Measurements from ENCODE around the gene ANO1. TPM values are rescaled to one million over a fixed set of nuclear protein-coding genes. Genes with fewer than 3 reads are reported as not detected.

ANO1 gene
- total and polyA plus RNA-seq, 2 of the 8 experiments (the other 6 are each of a cell fraction or from before 2014, with no cell fraction given), result 4.7 to 5.0 TPM

DNA sequence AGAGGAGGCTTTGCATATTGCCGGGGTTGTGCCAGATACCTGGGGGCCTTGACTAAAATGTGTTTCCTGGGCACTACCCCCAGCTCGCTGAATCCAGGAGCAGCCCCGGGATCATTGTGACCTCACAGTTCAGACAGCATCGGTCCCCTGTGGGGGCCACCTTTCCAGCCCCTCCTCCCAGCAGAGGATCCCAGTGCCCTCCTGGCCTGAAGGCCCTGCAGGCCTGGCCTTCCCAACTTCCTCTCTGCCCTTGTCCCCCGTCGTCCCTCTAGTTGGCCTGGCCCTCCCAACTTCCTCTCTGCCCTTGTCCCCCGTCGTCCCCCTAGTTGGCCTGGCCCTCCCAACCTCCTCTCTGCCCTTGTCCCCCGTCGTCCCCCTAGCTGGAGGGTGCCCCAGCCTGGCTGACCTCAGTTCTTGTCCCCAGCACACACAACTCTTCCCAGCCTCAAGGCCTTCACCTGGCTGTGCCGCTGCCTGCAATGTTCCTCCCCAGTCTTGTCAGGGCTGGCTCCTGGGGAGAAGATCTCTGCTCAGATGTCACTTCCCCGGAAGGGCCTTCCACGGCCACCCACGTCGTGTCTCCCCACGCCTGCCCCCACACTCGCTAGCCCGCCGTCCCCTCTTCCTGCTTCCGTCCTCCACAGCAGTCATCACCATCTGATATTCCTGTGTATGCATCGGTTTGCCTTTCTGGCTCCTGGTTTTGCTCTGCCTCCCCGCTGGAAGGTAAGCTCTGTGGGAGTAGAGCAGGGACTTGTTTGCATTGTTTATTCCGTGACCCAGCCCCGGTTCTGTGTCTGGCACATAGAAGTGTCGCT is 12.6 kb upstream of the ANO1 start:
- Histone ChIP-seq H2BK120ac (replicated peaks; ENCODE audit: low read depth, low read length) (no peak overlapping the region), H3K23ac (ENCODE audit: insufficient read length) (no peak overlapping the region), H3K4me2 (ENCODE audit: insufficient read depth in 1 of 2, low read depth in 2 of 2, low read length in 2 of 2) (no peak overlapping the region), H2AFZ (ENCODE audit: low read length) (no peak overlapping the region), H3K9ac (replicated peaks in 1 of 4; ENCODE audit: extremely low read depth in 1 of 4, low read depth in 3 of 4, low read length in 3 of 4) (no peak overlapping the region), H3K9me3 (ENCODE audit: insufficient read depth in 2 of 2, low read depth in 1 of 2, low read length in 1 of 2) (no peaks in the 10 kb centered on the region), H3K56ac (replicated peaks; ENCODE audit: insufficient read length, low read depth, low read length) (no peak overlapping the region), H3K4me1 (replicated peaks in 1 of 4; ENCODE audit: control insufficient read depth in 3 of 4, insufficient read depth in 4 of 4, low read length in 3 of 4) (peaks cover 5 to 26% (median 9%) of the 10 kb centered on the region in 4 experiments), H2BK12ac (ENCODE audit: low read depth, low read length) (peak overlapping the region; percentile 50; the same call in 1 of the 2 replicates), H3K36me3 (ENCODE audit: control insufficient read depth in 2 of 4, insufficient read depth in 4 of 4, low read length in 3 of 4) (no peaks in the 10 kb centered on the region), H3K14ac (ENCODE audit: insufficient read length) (no peak overlapping the region), H2AK5ac (ENCODE audit: low read depth, low read length) (no peak overlapping the region), H4K20me1 (replicated peaks in 1 of 2; ENCODE audit: control insufficient read depth in 1 of 2, insufficient read depth in 2 of 2, low read length in 2 of 2) (no peaks in the 10 kb centered on the region), H2BK20ac (ENCODE audit: low read length) (peak overlapping the region; percentile 93; the same call in 1 of the 2 replicates), H3K18ac (ENCODE audit: extremely low read depth, low read length) (no peak overlapping the region), H3K27ac (ENCODE audit: low read depth, low read length) (no peak overlapping the region), H4K8ac (ENCODE audit: extremely low read depth, insufficient read depth, low read length) (no peak overlapping the region), H4K91ac (replicated peaks; ENCODE audit: insufficient read length, low read length) (no peak overlapping the region), H3K79me2 (ENCODE audit: control insufficient read depth in 1 of 2, insufficient read depth in 2 of 2, low read length in 2 of 2) (no peaks in the 10 kb centered on the region), H2BK5ac (ENCODE audit: low read depth, low read length) (0 out of 2 replicates have a peak overlapping the region, but pooled peaks have one; percentile 24), H4K5ac (ENCODE audit: insufficient read length, low read depth, low read length) (no peak overlapping the region), H2BK15ac (ENCODE audit: low read length) (peak overlapping the region; percentile 61; the same call in 1 of the 2 replicates), H3K79me1 (ENCODE audit: low read depth, low read length) (no peaks in the 10 kb centered on the region), H3K23me2 (ENCODE audit: low read depth, low read length) (no peaks in the 10 kb centered on the region), H3K4ac (replicated peaks; ENCODE audit: insufficient read length, low read depth, low read length) (no peak overlapping the region), H3K27me3 (replicated peaks in 1 of 4; ENCODE audit: control insufficient read depth in 3 of 4, extremely low read depth in 1 of 4, insufficient read depth in 3 of 4, low read length in 3 of 4) (peaks cover 0 to 7% (median 0%) of the 10 kb centered on the region in 4 experiments; a peak in 2 of 7 replicates), H3K4me3 (ENCODE audit: extremely low read depth in 1 of 4, insufficient read depth in 2 of 4, low read depth in 3 of 4, low read length in 4 of 4) (no peak overlapping the region)
- no peak for FAIRE-seq
- DNase-seq (ENCODE audit: low read depth in 1 of 2, low spot score in 2 of 2), result peak in 1 of 2 experiments; percentile 38
- ChIA-PET POLR2A (ENCODE audit: partially characterized antibody) (no interaction called here), CTCF (ENCODE audit: partially characterized antibody) (interaction anchor here (0.7 to 2.9 kb wide), 5 partner anchors 16 to 150 kb away, joined by 3 to 10 read pairs (median 3); no protein-coding TSS in a partner anchor)
- WGBS, 2 experiments (ENCODE audit: extremely low coverage in 1 of 2, insufficient coverage in 1 of 2, insufficient read length in 1 of 2, insufficient replicate concordance in 2 of 2, low coverage in 1 of 2, low lambda C conversion rate in 2 of 2, missing lambda C conversion rate in 1 of 2), result 92% methylated on average over 21 of the region's 25 CpGs; no CpG with 5 or more reads in 1 of the 2 experiments
- TF ChIP-seq PHF8 (conservative IDR thresholded peaks at IDR 0.05; ENCODE audit: low read depth, low read length), result no peak
- TF ChIP-seq TBP (IDR thresholded peaks at IDR 0.05; ENCODE audit: low read depth, low read length), result no peak
- no peak for TF ChIP-seq BRCA1 (IDR thresholded peaks at IDR 0.05; ENCODE audit: low read depth, low read length)
- TF ChIP-seq, protein P1, sequence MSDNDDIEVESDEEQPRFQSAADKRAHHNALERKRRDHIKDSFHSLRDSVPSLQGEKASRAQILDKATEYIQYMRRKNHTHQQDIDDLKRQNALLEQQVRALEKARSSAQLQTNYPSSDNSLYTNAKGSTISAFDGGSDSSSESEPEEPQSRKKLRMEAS (IDR thresholded peaks at IDR 0.05), result no peak
- TF ChIP-seq YY1 (IDR thresholded peaks at IDR 0.05; ENCODE audit: low read depth, low read length), result no peak
- TF ChIP-seq, protein P2, sequence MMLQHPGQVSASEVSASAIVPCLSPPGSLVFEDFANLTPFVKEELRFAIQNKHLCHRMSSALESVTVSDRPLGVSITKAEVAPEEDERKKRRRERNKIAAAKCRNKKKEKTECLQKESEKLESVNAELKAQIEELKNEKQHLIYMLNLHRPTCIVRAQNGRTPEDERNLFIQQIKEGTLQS (IDR thresholded peaks at IDR 0.05; ENCODE audit: insufficient read depth, low read depth, low read length), result no peak
- no peak for TF ChIP-seq RNF2 (IDR thresholded peaks at IDR 0.05; ENCODE audit: borderline replicate concordance, low read depth, low read length, missing control alignments, poor library complexity, severe bottlenecking)
- no peak for TF ChIP-seq GABPA (IDR thresholded peaks at IDR 0.05; ENCODE audit: borderline replicate concordance, insufficient read depth, low read length)
- no peak for TF ChIP-seq KDM1A (IDR thresholded peaks at IDR 0.05; ENCODE audit: borderline replicate concordance, low read length)
- TF ChIP-seq TAF7 (optimal IDR thresholded peaks at IDR 0.05; ENCODE audit: borderline replicate concordance, low read depth, low read length), result no peak
